Measurements from ENCODE around the gene BDH1.

GRCh38 chr3:197542741-197543454 is 12.9 kb downstream of the BDH1 start:
- TF ChIP-seq CTCF (conservative IDR thresholded peaks at IDR 0.05 in 1 of 2, IDR thresholded peaks at IDR 0.05 in 1 of 2; ENCODE audit: extremely low read depth in 1 of 2, insufficient read depth in 1 of 2, low read depth in 1 of 2, low read length in 2 of 2): no peak
- TF ChIP-seq EZH2 (IDR thresholded peaks at IDR 0.05; ENCODE audit: borderline replicate concordance, low read length): no peak
